HG02571 (cell line): ENCODE results near the gene ADAMTS13.

Source experiments
- ATAC-seq: cut with Tn5 transposase; IDR thresholded peaks from one replicate; pipeline ENCODE4 v1.9.1; 2021; ENCODE audit warnings: mild to moderate bottlenecking, moderate library complexity; ENCODE audit not compliant: unreplicated experiment

Gene ADAMTS13

GRCh38 chr9:133505901-133506652 is 83.9 kb downstream of the ADAMTS13 start:
- ATAC-seq: no peak

- no peak for ATAC-seq
Observed at GRCh38 chr9:133506653-133507038, 84.5 kb downstream of the ADAMTS13 start.

GRCh38 chr9:133507246-133507965 is 85.2 kb downstream of the ADAMTS13 start:
- ATAC-seq: no peak

- no peak for ATAC-seq
Observed at GRCh38 chr9:133508046-133508445, 85.9 kb downstream of the ADAMTS13 start.
